IMR-90 (cell line): ENCODE results near the gene LATS2.

Source experiments
- CHD1 ChIP-seq: IDR thresholded peaks from 2 replicates; pipeline ENCODE4 v1.6.1; 2012; ENCODE audit warnings: low read depth, low read length, improper control_type of control experiment
- CTCF ChIP-seq: conservative IDR thresholded peaks from 2 replicates; pipeline ENCODE4 v1.5.1; 2012; ENCODE audit warnings: mild to moderate bottlenecking, low read depth, low read length, improper control_type of control experiment
- MXI1 ChIP-seq: IDR thresholded peaks from 2 replicates; pipeline ENCODE4 v1.6.1; 2012; ENCODE audit warnings: low read depth, mild to moderate bottlenecking, low read length, moderate library complexity, borderline replicate concordance
- POLR2A ChIP-seq: IDR thresholded peaks from 2 replicates; pipeline ENCODE4 v1.6.1; 2012; ENCODE audit warnings: mild to moderate bottlenecking, low read depth, low read length
- RFX5 ChIP-seq: IDR thresholded peaks from 2 replicates; pipeline ENCODE4 v1.8.0; 2012; ENCODE audit warnings: low read depth, mild to moderate bottlenecking, low read length, moderate library complexity
- SMC3 ChIP-seq: fragments of 150-350 bp; IDR thresholded peaks from 2 replicates; pipeline ENCODE4 v1.6.1; 2016; ENCODE audit warnings: low read depth, mild to moderate bottlenecking, antibody characterized with exemption, low read length, moderate library complexity

- TF ChIP-seq CTCF (no peak), SMC3 (no peak), CHD1 (no peak), POLR2A (no peak), RFX5 (no peak), MXI1 (no peak)
These were observed 4.3 kb upstream of the LATS2 start for GRCh38 chr13:21065686-21066085.
